KMS-11 (cell line): ENCODE data around the gene JAKMIP1.

ENCODE experiments used
- H2AFZ ChIP-seq: fragments of 200-600 bp; sonication (generic); 2 replicates; pipeline ENCODE4 v1.6.1; 2016; ENCODE audit warnings: antibody characterized with exemption, mixed run types, low read depth
- H3K27ac ChIP-seq: fragments of 200-600 bp; sonication (generic); 2 replicates; pipeline ENCODE4 v1.6.1; 2016; ENCODE audit warnings: mild to moderate bottlenecking, mixed run types
- H3K27me3 ChIP-seq: fragments of 200-600 bp; sonication (generic); 2 replicates; pipeline ENCODE4 v1.6.1; 2017; ENCODE audit warnings: mild to moderate bottlenecking, low read depth, mixed run types, moderate library complexity; ENCODE audit not compliant: insufficient read depth
- H3K36me3 ChIP-seq: fragments of 200-600 bp; sonication (generic); 2 replicates; pipeline ENCODE4 v1.6.1; 2017; ENCODE audit warnings: mild to moderate bottlenecking, mixed run types; ENCODE audit not compliant: insufficient read depth
- H3K4me1 ChIP-seq: fragments of 200-600 bp; sonication (generic); 2 replicates; pipeline ENCODE4 v1.6.1; 2016; ENCODE audit warnings: mild to moderate bottlenecking, low read depth, mixed run types; ENCODE audit not compliant: poor library complexity, severe bottlenecking
- H3K4me2 ChIP-seq: fragments of 200-600 bp; sonication (generic); 2 replicates; pipeline ENCODE4 v1.7.0; 2016; ENCODE audit warnings: mild to moderate bottlenecking, mixed run types
- H3K4me3 ChIP-seq: fragments of 200-600 bp; sonication (generic); IDR thresholded peaks from 2 replicates; pipeline ENCODE4 v1.6.1; 2017; ENCODE audit warnings: low read depth, low read length, mixed read lengths; ENCODE audit not compliant: insufficient read depth
- H3K79me2 ChIP-seq: fragments of 200-600 bp; sonication (generic); 2 replicates; pipeline ENCODE4 v1.6.1; 2016; ENCODE audit warnings: low read depth, mixed run types; ENCODE audit not compliant: insufficient read depth
- H3K9ac ChIP-seq: fragments of 200-600 bp; sonication (generic); 2 replicates; pipeline ENCODE4 v1.6.1; 2016; ENCODE audit warnings: mild to moderate bottlenecking, mixed run types
- H4K20me1 ChIP-seq: fragments of 200-600 bp; sonication (generic); 2 replicates; pipeline ENCODE4 v1.6.1; 2016; ENCODE audit warnings: mild to moderate bottlenecking, mixed run types; ENCODE audit not compliant: insufficient read depth
- TF ChIP-seq, protein P1 (sequence below): fragments of 200-600 bp; sonication (generic); conservative IDR thresholded peaks from 2 replicates; pipeline ENCODE4 v1.6.1; 2017; ENCODE audit warnings: low read depth, mild to moderate bottlenecking, antibody characterized with exemption, low read length, moderate library complexity, mixed read lengths

Gene JAKMIP1

DNA sequence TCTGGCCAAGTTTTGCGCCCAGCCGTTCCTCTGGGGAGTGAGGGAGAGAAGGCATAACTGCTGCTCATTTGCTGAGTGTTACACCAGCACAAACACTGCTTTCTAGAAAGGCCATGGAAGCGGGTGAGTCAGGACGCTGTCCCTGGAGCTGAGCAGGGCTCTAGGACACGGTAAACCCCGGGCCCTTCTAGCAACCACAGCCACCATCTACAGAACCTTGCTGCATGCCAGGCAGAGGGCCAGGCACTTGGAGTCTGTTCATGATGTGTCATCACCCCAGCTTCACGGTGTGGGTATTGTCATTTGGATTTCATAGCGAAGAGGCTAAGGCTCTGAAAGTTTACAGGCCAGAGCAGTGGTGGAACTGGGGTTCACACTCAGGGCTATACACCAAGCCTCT is 150.4 kb downstream of the JAKMIP1 start:
- no peak overlapping the region for H3K27ac ChIP-seq
- H3K4me2 ChIP-seq, result no peak overlapping the region
- H3K36me3 ChIP-seq, result no peaks in the 10 kb centered on the region
- no peak overlapping the region for H3K4me3 ChIP-seq
- H3K79me2 ChIP-seq, result no peaks in the 10 kb centered on the region
- TF ChIP-seq, protein P1, sequence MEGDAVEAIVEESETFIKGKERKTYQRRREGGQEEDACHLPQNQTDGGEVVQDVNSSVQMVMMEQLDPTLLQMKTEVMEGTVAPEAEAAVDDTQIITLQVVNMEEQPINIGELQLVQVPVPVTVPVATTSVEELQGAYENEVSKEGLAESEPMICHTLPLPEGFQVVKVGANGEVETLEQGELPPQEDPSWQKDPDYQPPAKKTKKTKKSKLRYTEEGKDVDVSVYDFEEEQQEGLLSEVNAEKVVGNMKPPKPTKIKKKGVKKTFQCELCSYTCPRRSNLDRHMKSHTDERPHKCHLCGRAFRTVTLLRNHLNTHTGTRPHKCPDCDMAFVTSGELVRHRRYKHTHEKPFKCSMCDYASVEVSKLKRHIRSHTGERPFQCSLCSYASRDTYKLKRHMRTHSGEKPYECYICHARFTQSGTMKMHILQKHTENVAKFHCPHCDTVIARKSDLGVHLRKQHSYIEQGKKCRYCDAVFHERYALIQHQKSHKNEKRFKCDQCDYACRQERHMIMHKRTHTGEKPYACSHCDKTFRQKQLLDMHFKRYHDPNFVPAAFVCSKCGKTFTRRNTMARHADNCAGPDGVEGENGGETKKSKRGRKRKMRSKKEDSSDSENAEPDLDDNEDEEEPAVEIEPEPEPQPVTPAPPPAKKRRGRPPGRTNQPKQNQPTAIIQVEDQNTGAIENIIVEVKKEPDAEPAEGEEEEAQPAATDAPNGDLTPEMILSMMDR, result no peak
- no peaks in the 10 kb centered on the region for H3K27me3 ChIP-seq
- H4K20me1 ChIP-seq, result no peaks in the 10 kb centered on the region
- H3K9ac ChIP-seq, result no peak overlapping the region
- no peak overlapping the region for H2AFZ ChIP-seq
- no peaks in the 10 kb centered on the region for H3K4me1 ChIP-seq

DNA sequence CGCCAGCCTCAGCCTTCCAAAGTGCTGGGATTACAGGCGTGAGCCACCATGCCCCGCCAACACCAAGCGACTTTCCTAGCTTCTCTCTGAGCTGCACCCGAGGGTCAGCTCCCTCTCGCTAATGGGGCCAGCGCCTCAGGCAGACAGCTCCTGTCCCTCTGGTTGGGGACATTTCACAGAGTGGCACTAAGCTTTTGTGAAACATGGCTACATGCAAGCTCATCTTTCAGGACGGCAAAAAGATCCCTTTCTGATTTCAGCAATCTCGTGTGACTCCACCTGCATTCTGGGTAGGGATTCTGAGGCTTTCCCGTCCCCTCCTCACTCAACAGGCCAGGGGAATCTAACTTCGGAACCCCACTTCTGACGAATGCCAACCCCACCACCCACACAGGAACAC is 151.1 kb downstream of the JAKMIP1 start:
- no peaks in the 10 kb centered on the region for H3K27me3 ChIP-seq
- TF ChIP-seq, protein P1, result no peak

DNA sequence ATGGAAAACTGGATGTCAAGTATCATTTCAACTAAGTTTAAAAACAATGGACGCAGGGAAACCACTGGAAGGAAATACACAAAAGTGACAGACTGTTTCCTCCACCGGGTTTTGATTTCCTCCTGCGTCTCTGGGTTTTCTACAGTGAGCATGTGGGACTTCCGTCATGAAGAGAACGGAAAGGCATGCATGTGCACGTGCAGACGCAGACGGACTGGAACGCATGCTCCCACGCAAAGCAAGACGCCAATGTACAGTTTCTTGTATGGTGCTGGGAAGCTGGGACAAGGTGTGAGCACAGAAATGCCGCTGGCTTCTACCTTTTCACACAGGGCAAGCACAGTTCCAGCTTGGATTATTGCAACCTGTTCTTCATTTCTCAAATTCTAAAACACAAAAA is 151.8 kb downstream of the JAKMIP1 start:
- Histone ChIP-seq H3K79me2 (no peaks in the 10 kb centered on the region), H3K27ac (no peak overlapping the region), H3K4me3 (no peak overlapping the region), H2AFZ (no peak overlapping the region), H4K20me1 (no peaks in the 10 kb centered on the region), H3K27me3 (no peaks in the 10 kb centered on the region), H3K9ac (no peak overlapping the region), H3K4me1 (no peaks in the 10 kb centered on the region), H3K4me2 (no peak overlapping the region), H3K36me3 (no peaks in the 10 kb centered on the region)
- TF ChIP-seq, protein P1, result no peak

More for the DNA sequence above, 151.1 kb downstream of the JAKMIP1 start:
- Histone ChIP-seq H3K36me3 (no peaks in the 10 kb centered on the region), H3K79me2 (no peaks in the 10 kb centered on the region), H3K27ac (no peak overlapping the region), H4K20me1 (no peaks in the 10 kb centered on the region), H3K4me3 (no peak overlapping the region), H3K9ac (no peak overlapping the region), H3K4me2 (no peak overlapping the region), H3K4me1 (no peaks in the 10 kb centered on the region), H2AFZ (no peak overlapping the region)

DNA sequence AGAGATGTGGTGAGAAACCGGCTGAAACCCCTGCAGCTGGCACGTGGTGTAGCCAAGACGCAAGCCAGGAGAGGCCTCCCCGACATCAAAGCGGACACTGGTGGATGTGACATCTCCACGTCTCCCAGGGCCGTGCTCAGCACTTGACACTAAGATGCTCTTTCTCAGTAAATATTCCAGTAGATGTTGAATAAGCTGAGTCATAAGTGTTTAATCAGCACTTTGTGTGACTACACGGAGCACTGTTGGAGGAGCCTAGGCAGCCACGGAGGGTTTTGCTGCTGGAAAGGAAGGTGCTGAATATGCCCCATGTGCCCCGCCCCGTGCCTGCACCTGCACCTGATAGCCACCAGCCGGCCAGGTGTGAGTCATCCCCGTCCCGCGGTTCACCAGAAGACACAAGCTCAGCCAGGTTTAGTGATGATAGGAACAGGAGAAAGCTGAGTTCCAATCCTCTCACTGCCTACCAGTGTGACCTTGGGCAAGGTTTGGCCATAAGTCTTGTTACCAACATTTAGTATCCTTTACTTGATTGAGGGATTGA is 153.1 kb downstream of the JAKMIP1 start:
- H3K27me3 ChIP-seq, result no peaks in the 10 kb centered on the region
- H3K4me1 ChIP-seq, result no peaks in the 10 kb centered on the region
- no peaks in the 10 kb centered on the region for H3K36me3 ChIP-seq
- H3K79me2 ChIP-seq, result no peaks in the 10 kb centered on the region
- no peak overlapping the region for H3K9ac ChIP-seq
- no peak overlapping the region for H3K4me3 ChIP-seq
- TF ChIP-seq, protein P1, result no peak
- H3K4me2 ChIP-seq, result no peak overlapping the region
- H4K20me1 ChIP-seq, result no peaks in the 10 kb centered on the region
- H2AFZ ChIP-seq, result no peak overlapping the region
- no peak overlapping the region for H3K27ac ChIP-seq
